HG02588 (cell line): ENCODE data around the gene LETMD1.

Experiments
- ATAC-seq: cut with Tn5 transposase; IDR thresholded peaks from one replicate; pipeline ENCODE4 v1.9.1; 2021; ENCODE audit warnings: mild to moderate bottlenecking, moderate library complexity; ENCODE audit not compliant: unreplicated experiment

LETMD1 gene

DNA sequence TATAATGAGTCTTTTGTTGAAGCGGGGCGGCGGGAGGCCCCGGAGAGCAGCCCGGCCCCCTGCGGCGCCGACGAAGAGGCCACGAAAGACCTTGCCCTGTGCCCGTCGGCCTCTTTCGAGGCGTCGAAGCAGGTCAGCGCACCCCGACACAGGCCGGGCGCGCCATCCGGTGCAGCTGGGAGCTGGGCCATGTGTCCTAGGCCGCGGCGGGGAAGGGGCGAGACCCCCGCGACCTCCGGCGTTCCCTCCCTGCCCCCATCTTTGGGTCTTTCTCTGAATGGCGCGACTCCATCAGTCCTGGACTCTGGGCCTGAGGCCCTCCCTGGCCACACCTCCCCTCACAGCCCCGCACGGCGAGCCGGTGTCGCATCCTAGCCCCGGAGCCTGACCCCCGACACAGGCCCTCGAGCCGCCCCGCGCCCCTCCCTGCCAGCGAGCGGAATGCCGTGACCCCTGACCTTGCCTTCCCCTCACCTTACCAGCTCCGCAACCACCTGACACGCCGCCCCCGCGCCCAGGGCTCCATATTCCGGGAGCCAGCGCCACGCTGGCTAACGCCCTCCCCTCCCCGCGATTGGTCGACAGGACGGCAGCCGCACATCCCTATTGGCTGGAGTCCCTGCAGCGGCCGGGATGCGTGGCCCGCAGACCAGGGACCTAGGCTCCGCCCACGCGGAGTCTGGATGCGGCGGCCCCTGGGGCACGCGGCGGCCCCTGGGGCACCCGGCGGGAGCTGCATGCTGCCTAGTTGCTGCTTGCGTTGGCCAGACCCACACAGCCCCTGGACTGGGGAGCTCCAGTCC, 22.1 kb upstream of the LETMD1 start, which contains the start of gene SLC11A2:
Gene SLC11A2, minus strand, starts transcription at position 549 of the 803 bp plus-strand sequence. CDS start 15,656 bp downstream, outside the sequence.
- peak; percentile 89 for ATAC-seq

DNA sequence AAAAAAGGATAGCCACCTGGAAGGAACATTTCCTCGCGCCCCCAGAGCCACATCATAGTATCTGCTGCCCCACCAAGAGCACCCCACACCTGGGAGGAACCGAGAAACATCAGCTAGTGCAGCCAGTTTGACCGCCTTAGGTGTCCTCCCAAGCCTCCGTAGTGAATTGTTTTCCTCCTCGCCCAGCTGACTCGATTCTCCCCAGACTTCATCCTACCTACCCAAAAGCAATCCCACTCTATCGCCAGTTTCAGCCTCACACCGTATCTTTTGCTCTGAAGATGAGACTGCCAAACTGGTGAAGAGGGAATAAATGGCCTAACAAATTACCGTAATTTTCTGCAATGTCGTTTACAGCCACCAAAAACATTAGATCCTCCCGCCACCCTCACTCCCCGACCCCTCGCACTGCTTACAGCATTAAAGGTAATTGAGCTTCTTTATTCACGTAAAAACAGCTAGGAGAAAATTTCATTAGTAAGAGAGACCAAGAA, 20.7 kb upstream of the LETMD1 start:
- ATAC-seq: no peak

DNA sequence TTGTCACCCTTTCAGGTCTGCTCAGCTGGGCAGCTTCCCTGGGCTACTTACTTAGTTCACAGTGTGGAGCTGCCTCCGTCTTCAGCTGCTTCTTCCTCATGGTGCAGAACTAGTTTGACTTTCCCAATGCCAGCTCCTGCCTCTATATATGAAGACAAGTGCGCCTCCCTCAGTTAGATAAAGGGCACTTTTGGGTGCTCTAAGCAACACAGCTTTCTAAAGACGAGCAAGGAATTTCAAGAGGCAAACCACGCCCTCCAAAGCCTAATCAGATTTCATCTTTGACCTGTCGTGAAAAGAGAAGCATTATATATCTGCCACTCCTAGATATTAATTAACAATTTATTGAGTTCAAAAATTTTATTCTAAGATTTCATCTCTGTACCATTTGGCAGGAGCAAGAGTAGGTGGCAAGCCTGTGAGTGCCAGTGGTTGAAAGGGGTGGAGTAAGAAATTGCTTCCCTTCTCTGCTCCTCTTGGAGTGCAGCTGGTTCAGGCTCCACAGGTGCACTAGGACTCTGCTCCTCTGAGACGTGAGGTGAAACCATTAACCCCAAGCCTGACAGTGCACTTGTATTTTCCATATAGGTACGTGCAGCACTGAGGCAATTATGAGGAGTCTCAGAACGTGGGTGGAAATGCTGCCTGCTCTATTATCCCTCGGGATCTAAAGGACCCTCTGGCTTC, 19.9 kb upstream of the LETMD1 start:
- ATAC-seq: no peak

DNA sequence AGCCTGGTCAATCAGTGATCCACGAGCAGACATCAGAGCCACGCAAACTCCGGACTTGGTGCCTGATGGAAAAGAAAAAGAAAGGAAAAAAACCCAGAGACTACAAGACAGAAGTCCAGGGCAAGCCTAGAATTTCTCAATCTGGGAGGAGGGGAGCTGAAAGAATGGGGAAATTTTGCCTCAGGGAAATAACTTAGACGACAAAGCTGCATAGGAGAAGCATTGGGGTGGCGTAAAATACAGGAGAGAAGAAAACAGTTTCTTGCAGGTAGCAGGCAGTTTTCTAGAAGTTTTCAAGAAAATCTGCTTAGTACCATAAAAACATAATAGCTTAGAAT, 19.3 kb upstream of the LETMD1 start:
- no peak for ATAC-seq

DNA sequence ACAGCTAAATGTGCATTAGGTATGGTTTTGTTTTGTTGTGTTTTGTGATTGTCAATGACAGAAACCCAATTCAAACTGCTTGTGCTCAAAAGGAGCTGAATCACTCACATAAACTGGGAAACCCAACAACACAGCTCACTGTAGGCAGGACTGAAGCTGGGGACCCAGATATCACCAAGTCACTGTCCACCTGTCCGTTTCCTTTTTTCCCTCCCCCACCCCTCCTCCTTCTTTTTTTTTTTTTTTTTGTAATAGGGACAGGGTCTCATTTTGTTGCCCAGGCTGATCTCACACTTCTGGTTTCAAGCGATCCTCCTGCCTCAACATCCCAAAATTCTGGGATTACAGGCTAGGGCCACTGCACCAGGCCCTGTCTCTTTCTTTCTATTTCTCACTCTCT, 15.1 kb upstream of the LETMD1 start:
- no peak for ATAC-seq

DNA sequence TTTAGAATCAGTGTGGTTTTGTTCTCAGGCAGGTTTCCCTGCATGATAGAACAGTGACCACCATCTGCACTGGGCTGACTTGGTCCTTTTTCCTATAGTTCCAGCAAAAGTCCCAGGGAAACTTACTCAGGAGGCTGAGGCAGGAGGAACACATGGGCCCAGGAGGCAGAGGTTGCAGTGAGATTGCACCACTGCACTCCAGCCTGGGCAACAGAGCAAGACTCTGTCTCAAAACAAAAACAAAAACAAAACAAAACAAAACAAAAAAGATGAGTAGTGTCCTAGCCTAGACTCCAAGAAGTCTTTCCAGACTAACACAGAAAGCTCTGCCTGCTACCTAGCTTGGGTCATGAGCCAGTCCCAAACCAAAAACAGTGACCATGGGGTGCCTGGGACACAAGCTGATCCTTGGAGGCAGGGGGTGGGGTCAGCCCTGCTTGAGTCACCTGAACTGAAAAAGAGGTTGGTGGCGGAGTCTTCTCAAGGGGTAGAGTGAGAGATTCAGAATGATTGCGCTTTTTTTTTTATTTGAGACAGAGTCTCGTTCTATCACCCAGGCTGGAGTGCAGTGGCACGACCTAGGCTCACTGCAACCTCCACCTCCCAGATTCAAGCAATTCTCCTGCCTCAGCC, 14.6 kb upstream of the LETMD1 start:
- no peak for ATAC-seq

DNA sequence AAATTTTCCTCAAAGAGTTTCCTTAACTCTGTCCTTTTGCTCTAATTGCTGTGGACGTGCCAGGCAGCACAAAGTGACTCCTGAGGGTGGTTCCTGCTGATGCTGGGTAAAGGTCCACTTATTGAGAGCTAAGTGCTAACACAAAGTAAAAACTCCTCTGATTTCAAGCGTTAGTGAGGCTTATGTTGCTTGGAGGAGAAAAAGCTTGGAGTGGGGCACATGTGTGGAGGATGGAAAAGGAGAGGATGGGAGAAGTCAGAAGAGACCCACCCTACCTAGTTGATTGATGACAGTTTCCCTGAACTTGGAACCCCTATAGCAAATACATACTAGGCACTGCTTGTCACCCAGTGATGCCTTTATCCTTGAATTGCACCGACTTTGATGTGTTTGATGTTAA, 11.8 kb upstream of the LETMD1 start:
- ATAC-seq: no peak

DNA sequence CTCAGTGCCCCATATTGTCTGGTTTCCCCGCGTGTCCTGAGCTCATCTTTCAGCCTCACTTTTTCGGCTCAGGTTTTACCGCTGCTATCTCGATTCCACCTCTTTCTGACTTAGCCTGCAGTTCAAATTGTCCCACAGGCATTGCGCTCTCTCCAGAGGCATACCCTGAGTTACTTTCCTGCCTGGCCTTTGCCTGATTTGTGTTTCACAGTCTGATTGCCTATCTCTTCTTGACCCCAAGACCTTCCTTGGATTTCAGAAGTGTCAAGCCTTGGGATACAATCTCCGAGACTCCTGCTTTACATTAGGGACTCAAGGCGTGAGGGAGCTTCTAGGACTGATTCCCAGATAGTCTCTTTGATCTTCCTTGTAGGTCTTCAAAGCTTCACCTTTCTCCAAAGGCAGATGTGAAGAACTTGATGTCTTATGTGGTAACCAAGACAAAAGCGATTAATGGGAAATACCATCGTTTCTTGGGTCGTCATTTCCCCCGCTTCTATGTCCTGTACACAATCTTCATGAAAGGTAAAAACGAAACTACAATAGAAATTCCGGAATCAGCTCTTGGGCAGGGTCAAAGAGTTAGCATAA, 629 bp downstream of the LETMD1 start:
- ATAC-seq: no peak

DNA sequence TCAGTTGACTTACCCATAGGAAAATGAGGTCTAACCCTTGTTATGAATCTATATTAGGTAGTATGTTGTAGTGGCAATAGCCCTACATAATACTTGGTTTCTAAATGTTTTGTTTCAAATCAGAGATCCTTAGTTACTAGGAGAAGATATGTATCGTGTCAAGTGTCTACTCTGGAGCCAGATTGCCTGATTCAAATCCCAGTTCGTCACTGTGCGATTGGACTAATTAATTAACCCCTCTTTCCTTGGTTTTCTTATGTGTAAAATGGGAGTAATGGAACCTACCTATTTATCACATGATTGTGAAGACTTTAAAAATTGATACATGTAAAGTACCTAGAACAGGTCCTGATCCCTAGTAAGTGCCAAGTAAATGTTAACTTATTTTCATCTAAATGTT, 1.4 kb downstream of the LETMD1 start:
- no peak for ATAC-seq

DNA sequence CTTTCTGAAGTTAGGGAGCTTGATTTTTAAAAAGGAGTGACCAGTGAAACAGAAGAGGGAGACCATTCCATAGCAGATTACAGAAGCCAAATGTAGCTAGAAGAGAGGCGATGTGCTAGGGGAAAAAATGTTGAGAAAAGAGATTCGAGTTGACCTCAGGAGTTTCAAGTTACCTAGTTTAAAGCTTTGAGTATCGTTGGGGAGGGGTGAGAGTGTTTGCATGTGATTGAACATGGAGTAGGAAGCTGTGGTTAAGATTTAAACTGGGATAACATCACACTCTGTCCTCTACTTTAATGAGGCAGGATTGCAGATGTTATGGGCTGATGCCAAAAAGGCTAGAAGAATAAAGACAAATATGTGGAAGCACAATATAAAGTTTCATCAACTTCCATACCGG, 3.7 kb downstream of the LETMD1 start:
- ATAC-seq: no peak

DNA sequence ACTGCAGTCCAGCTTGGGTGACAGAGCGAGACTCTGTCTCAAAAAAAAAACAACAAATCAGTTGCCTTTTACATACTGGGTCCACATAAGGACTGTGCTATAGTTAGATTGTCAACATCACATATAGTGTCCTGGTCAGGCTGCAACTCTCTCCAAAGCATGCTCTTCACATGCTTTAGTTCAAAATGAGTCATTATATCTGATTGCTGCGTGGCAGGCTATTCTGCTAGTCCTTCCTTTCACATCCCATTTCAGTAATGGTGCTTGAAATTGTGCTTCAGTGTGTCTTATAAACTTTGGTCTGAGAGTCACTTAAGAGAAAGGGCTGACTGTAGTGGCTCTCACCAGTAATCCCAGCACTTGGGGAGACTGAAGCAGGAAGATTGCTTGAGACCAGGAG, 6.9 kb downstream of the LETMD1 start:
- no peak for ATAC-seq

DNA sequence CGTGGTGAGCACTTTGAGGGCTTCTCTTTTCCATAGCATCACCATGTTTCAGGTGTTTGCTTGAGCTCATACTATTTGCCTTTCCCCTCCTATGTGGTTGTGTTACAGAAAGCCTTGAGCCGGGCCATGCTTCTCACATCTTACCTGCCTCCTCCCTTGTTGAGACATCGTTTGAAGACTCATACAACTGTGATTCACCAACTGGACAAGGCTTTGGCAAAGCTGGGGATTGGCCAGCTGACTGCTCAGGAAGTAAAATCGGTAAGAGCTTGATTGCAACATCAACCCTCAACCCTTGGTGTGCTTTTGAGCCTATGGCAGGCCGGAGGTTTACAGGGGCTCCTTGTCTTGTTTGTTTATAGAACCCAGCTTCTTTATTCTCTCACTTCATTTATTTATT, 8.1 kb downstream of the LETMD1 start:
- no peak for ATAC-seq

DNA sequence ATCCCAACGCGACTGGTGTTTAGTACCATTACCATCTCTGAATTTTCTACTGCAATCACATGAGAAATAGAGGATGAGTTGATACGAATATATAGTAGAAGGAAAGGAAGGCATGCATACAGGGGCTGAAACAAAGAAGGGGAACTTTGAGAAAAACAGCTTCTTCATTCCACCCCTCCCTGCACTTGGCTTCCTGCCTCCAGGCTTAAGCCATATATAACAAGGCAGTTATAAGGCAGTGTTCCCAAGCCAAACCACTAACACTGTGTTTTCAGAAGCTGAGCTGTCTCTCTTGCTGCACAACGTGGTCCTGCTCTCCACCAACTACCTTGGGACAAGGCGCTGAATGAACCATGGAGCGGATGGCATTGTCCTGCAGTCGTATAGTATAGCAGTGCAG, 11.0 kb downstream of the LETMD1 start:
- no peak for ATAC-seq

DNA sequence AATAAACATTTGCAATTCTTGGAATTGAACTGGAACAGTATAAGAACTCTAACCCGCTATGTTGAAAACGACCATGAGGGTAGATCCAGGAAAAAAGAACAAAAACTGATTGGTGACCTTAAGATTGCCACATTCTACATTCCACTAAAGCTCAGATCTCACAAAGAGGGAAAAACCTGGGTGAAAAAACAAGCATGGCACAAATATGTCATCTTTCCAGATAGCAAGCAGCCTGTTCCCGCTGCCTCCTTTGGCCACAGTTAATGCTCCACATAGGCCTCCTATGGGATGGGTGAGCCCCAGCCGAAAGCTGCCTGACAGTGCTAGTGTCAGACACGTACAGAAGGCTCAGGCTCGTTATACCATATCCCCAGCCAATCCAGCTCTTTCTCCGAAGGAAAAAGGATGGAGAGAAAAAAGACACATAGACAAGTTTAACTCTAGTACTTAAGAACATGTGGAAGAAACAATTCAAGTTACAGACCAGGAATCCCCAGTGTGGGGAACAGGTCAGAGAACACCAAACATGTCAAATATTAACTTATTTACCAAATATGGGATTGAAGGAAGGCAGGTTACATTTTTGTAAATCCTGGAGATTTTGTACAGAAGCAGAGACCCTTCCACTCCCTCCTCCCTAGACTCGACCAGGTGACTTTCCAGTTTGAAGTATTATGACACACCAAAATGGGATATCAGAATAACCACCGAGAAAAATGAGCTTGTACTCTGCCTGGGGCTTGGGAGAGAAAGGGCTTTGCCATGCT, 14.7 kb downstream of the LETMD1 start:
- no peak for ATAC-seq

DNA sequence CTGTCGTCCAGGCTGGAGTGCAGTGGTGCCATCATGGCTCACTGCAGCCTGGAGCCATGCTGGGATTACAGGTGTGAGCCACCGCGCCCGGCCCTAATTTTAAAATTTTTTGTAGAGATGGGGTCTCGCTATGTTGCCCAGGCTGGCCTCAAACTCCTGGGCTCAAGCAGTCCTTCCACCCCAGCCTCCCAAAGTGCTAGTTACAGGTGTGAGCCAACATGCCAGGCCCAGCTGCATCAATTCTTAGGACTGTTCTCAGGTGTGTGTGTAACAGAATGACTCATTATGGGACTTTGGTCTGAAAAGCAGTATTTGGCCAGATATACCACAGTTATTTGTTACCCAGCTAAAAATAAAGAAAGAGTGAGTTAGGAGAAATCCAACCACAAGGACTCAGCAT, 17.4 kb downstream of the LETMD1 start:
- no peak for ATAC-seq

DNA sequence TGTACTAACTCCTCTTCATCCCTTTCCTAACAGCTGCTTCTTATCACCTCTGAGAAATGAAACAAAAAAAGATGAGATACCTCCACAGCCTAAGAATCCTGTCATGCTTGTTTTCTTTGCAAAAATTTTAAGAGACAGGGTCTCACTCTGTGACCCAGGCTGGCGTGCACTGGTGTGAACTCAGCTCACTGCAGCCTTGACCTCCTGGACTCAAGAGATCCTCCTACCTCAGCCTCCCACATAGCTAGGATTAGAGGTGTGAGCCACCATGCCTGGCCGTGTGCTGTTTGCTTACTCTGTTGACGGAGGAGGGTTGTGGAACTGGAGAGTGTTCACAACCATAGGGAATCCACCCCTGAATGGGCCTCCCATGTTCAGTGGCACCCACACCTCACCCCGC, 19.1 kb downstream of the LETMD1 start:
- ATAC-seq: no peak

DNA sequence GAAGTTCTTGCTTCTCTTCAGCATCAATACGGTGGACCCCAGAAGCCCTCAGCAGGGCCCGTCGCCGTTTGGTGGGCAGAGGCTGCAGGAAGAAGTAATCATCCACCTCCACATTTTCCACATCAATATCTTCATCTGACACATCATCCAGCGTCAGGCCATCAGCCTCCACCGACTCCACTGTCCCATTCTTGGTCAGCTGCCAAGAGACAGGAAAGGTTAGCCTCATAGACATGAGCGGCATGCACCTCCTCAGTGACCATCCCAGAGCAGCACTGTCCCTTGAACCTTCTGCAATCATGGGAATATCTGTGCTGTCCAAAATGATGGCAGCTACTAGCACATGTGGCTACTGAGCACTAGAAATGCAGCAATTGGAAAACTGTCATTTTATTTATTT, 19.6 kb downstream of the LETMD1 start:
- ATAC-seq: no peak

DNA sequence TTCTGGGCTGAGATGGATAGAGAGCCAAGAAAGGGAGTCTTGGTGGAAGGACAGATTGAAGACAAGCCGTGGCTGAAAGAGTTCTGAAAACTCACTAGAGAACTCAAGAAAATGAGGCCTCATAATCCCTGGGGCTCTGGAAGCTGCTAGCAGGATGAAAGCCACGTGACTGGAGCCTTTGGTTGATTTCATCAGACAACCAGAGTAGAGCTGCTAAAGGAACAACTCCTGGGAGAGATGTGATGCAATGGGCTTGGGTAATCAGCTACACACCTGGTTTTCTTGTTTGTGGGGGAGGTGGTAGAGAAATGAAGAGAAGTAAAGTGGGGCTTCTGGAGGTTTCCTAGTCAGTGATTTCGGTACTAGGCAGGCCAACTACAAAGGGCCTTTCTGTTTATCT, 21.9 kb downstream of the LETMD1 start:
- ATAC-seq: no peak

DNA sequence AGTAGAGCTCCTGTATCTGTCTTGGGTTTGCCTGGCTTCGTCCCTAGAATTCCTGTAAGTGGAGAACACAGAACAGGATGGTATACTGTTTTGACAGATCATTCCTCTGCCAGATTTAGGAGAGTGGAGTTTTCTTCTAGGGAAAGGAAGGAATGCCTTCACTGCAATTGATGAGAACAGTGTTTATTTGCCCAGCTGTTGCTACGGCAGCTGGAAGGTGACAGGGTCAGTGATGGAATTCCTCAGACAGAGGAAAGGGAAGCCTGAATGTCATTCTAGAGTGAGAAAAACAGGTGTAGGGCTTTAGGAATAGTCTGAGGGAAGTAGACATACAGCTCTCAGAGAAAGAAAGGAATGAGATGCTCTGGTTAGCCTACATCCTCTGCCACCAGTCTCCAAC, 23.5 kb downstream of the LETMD1 start:
- no peak for ATAC-seq

DNA sequence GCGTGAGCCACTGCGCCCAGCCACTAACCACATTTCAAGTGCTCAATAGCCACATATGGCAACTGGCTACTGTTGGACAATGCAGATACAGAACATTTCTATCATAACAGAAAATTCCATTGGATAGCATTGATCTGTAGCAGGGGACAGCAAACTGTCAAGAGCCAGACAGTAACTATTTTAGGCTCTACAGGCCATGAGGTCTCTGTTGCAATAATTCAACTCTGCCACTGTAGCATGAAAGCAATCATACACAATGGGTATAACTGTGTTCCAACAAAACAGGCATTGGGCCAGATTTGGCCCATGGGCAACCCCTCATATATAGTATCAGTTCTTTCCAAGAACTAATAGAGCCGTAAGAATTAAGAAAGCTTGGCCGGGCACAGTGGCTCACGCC, 27.3 kb downstream of the LETMD1 start:
- ATAC-seq: no peak
